GM21360 (cell line): ENCODE measurements around the gene ATXN1.
"Not testable (repeated sequence)": the region's sequence is repeated elsewhere in the genome, so short reads cannot be mapped to it uniquely, and the experiment has no call there.

Experiments used
- ATAC-seq: cut with Tn5 transposase; IDR thresholded peaks from one replicate; pipeline ENCODE4 v1.9.1; 2021; ENCODE audit warnings: mild to moderate bottlenecking, moderate library complexity; ENCODE audit not compliant: unreplicated experiment

Gene ATXN1

GRCh38 chr6:16624636-16625290 is 136.5 kb downstream of the ATXN1 start:
- ATAC-seq = no peak

GRCh38 chr6:16623731-16624130 is 137.5 kb downstream of the ATXN1 start:
- no peak for ATAC-seq

DNA sequence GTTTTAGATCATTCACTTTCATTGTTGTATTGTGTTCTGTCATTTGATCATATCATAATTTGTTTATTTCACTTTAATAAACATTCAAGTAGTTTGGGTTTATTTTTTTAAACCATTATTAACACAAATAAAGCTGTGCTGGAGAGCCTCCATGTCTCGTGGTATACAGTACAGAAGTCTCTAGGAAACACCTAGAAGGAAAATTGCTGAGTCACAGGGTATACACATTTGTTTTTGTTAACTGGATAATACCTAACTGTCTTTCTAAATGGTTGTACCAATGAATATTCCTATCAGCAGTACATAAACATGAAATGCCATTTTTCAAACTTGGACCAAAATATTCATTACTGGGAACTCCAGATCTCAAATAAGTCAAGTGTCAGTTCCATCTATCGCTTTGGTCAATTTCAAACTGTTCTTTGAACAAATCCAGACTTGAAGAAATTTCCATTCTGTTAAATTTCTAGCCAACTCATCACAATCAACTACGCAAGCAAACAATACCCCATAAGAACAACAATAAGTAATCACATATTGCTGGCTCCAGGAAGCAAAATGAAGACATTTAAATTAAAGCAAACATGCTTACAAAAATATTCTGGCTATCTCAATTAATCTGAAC is 138.1 kb downstream of the ATXN1 start:
- ATAC-seq = no peak

GRCh38 chr6:16622193-16622592 is 139.1 kb downstream of the ATXN1 start:
- ATAC-seq = no peak

DNA sequence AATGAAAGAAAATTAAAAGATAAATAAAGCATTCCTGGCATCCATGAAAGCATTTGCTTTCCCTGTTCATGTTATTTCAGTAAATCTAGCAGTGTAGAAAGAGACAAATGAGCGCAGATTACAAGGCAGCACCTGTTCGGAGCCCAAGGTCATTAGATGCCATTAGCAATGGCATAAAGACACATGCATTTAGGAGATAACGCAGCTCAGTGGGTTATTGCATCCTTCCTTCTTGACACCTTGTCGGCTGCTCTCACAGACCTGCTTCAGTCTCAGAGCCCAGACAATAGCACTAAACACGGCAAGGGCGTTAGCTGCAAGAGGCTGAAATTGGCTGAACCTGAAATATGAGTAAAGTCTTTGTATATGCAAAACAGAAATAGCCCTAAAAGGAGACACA is 140.3 kb downstream of the ATXN1 start:
- ATAC-seq = no peak

DNA sequence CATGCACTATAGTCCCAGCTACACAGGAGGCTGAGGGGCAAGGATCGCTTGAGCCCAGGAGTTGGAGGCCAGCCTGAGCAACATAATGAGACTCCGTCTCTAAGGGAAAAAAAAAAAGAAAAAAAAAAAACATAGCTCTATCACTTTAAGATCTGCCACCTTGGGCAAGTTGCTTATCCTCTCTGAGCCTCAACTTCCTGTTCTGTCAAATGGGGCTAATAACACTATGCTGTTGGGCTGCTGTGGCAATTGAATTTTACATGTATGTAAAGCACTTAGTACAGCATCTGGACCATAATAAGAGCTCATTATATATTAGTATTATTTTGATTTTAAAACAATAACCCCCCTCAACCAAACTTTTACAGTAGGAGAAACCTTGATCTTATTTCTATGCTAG is 141.5 kb downstream of the ATXN1 start:
- ATAC-seq = no peak

DNA sequence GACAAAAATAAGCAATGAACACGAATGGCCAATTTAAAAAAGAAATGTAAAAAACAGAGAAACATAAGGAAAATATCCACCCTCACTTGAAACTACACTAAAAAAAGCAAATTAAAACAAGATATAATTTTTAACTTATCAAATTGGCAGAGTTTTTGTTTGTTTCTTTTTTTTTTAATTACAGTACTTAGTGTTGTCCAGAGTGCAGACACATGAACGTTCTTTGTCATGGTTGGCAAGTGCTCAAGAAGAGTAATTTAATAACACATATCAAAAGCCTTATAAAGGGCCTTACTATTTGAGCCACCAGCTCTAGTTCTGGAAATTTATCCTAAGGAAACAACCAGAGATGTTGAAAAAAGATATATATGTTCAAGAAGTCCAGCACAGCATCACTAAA is 142.3 kb downstream of the ATXN1 start:
- ATAC-seq = no peak

DNA sequence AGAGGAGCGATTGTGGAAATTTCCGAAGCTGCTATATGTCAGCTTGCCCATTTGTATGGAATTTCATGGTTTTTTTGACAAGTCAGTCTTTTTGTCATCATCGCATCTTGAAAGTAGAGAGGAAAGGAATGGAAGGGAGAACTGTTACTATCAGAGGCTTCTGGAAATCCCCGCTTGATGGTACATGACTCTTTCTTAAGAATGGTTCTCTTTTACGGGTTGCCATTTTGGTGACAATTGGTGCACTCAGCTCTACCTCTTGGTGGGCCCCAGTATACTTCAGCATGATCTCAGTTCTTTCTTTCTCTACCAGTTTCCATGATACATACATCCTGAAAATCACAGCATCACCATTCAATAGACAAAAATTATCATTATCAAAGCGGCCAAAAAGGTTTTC is 146.0 kb downstream of the ATXN1 start:
- ATAC-seq = not testable (repeated sequence)

DNA sequence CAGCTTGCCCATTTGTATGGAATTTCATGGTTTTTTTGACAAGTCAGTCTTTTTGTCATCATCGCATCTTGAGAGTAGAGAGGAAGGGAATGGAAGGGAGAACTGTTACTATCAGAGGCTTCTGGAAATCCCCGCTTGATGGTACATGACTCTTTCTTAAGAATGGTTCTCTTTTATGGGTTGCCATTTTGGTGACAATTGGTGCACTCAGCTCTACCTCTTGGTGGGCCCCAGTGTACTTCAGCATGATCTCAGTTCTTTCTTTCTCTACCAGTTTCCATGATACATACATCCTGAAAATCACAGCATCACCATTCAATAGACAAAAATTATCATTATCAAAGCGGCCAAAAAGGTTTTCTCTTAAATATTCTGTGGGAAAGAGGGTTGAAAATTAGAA is 147.1 kb downstream of the ATXN1 start:
- not testable (repeated sequence) for ATAC-seq

GRCh38 chr6:16613504-16613903 is 147.8 kb downstream of the ATXN1 start:
- not testable (repeated sequence) for ATAC-seq

GRCh38 chr6:16608444-16608843 is 152.8 kb downstream of the ATXN1 start:
- no peak for ATAC-seq

GRCh38 chr6:16602035-16602434 is 159.2 kb downstream of the ATXN1 start:
- peak; percentile 94 for ATAC-seq

GRCh38 chr6:16600701-16601100 is 160.6 kb downstream of the ATXN1 start:
- ATAC-seq = no peak

DNA sequence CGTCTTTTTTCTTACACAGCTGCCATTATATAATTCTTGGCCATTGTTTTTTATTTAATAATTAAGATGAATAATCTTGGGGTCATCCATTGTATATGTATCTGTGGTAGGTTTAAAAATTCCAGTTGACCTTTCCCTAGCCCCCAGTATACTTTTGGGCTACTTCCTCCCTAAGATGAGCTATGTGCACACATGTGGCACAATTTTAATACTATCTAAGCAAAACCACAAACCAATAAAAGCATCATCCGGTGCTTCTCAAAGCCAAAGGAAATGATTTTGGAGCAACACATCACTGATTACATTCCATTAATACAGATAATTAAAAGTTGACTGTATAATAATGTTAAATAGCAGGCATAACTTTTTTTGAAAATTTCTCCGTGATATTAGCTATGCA is 161.2 kb downstream of the ATXN1 start:
- ATAC-seq = no peak

DNA sequence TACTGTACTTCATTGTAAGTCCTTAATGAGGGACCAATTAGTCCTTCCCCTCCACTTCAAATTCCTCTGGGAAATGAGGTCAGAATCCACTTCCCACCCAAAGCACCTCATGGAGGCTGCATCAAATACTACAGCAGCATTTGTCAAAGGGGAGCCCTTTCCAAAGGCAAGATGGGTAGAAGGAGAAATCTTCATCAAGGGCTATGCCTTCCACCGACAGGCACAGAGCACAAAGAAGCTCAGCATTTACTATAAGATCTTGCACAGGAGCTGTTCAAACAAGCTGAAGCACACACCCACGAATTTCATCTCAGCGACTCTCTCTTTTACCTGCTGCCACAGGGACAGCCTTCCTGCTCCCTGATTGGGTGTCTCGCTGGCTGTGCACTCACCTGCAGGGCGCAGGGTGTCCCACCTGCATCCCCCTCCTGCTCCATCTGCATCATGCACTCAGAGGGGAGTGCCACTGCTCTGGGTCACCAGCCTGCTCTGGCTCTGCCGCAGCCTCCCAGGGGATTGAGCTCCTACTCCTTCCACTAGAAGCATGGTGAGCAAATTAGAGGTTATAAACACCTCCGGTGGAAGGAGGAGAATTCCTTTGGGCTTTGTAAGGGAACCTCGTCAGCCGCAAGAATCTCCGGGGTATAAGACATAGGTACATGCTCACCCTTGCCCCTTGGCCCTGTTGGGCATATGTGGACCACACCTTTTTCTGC is 164.5 kb downstream of the ATXN1 start:
- ATAC-seq = no peak

DNA sequence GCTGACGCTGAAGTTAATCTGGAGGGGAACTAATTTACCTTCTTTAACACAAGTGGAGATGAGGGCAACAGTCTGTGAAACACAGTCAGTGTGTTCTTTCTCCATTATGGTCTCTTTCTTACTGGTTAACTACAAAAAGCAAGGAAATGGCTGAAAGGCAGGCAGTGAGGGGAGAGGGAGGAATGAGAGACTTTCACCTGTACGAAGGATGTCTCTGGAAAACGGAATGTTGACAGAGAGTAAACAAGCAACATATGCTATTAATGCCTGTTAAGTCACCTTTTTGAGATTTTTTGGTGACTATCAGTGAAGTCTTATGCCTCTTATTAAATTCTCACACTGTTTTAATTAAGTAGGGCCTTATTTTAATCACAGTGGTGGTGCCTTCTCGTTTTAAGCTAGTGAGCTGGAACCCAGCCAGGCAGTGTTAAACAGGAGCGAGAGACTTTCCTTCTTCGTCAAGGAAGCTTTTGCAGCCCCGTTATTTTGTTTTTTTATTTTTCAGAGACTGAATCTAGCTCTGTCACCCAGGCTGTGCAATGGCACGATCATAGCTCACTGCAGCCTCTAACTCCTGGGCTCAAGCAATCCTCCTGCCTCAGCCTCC is 165.6 kb downstream of the ATXN1 start:
- no peak for ATAC-seq

- no peak for ATAC-seq
Measured at GRCh38 chr6:16594849-16595248, 166.4 kb downstream of the ATXN1 start.

- ATAC-seq = peak; percentile 9
Measured at GRCh38 chr6:16592223-16592911, 168.9 kb downstream of the ATXN1 start.

DNA sequence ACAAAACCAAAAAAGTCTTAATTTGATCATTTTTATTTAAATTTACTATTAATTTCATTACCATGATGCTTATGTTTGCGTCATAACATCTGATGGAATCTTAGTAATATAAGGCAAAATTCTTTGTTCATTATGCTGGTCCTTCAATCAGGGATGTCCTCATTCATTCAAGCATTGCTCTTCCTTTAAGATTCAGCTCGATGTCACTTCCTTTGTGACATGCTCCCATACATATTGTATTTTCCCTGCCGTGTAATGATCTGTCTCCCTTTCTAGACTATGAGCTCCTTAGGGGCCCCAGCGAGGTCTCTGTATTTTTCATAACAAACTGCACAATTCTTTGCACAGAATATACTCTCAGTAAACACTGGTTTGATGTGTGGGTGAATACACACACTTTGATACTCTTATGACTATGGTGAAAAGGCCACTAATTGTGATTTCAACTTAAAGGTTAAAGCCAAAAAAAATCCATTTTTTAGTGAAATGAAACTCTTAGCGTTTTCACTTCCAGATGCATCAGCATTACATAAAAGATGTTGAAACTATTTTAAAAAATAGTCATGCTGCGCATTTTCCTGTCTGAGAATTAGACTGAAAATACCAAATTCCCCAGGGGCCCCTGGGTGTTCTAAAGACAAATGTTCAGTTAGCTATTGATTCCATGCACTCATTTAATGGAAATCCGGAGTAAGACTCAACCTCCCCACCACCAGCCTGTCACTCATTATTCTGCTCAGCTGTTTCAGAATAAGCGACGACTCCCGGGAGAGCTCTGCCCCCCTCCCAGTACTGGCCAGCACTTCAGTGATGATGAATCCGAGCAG is 169.7 kb downstream of the ATXN1 start:
- ATAC-seq = peak; percentile 69

DNA sequence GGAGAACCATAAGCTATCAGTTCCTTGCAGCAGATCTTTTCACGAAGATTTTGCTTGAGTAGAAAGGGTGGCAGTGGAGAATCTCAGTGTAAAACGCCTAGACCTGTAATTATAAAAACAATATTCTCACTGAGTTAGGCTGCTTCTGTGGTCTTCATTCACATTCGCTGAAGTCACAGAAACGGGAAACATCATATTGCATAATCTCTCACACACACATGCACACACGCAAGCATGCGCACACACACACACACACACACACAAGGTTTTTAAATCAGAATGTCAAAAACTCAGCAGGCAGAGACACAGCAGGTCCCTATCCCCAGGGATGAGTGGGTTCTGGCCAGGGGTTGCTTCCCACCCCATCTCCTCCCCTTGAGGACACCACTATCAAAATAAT is 175.5 kb downstream of the ATXN1 start:
- no peak for ATAC-seq
